ENCODE results near the gene URI1. TPM values are rescaled to one million over a fixed set of nuclear protein-coding genes. Genes with fewer than 3 reads are reported as not detected.

URI1 gene
- total RNA-seq, 1 experiment from 2014 or later = 31.0 TPM

DNA sequence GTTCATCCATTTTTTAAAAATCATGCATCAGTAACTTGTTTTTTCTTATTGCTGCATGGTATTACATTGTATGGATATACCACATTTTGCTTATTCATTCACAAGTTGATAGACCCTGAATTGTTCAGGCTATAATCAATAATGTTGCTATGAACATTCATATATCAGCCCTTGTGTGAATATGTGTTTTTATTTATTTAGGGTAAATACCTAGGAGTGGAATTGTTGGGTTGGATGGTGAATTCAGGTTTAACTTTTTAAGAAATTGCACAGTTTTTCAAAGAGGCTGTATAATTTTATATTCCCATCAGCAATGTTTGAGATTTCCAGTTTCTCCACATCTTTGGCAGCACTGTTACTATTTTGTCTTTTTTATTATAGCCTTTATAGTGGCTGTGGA is 82.1 kb downstream of the URI1 start:
- Histone ChIP-seq H2AFZ (ENCODE audit: low read length) (no peak overlapping the region), H3K9me2 (replicated peaks; ENCODE audit: low read length) (no peaks in the 10 kb centered on the region), H4K20me1 (ENCODE audit: low read length) (no peaks in the 10 kb centered on the region), H3K4me1 (ENCODE audit: insufficient read depth, low read length) (peaks cover 16% of the 10 kb centered on the region), H3K79me2 (ENCODE audit: low read length) (no peaks in the 10 kb centered on the region), H3K9me3 (ENCODE audit: low read length) (no peaks in the 10 kb centered on the region), H3K27ac (ENCODE audit: low read length) (no peak overlapping the region), H3K4me3 (ENCODE audit: low read length) (no peak overlapping the region), H3K36me3 (ENCODE audit: low read depth, low read length) (no peaks in the 10 kb centered on the region), H3K4me2 (ENCODE audit: low read length) (no peak overlapping the region), H3K9ac (ENCODE audit: low read length) (no peak overlapping the region), H3K27me3 (ENCODE audit: low read length) (no peaks in the 10 kb centered on the region), H3F3A (ENCODE audit: low read length, unreplicated experiment) (no peaks in the 10 kb centered on the region)
- BruUV-seq (replicated peaks) = no TSS peak
- POLR2A ChIA-PET (ENCODE audit: unreplicated experiment) = no interaction called here
- DNase-seq (no peak), ATAC-seq (no peak)
- CTCF ChIA-PET = no interaction called here
- TF ChIP-seq EZH2 (IDR thresholded peaks at IDR 0.05; ENCODE audit: low read length, unreplicated experiment) = no peak
- TF ChIP-seq, protein P1, sequence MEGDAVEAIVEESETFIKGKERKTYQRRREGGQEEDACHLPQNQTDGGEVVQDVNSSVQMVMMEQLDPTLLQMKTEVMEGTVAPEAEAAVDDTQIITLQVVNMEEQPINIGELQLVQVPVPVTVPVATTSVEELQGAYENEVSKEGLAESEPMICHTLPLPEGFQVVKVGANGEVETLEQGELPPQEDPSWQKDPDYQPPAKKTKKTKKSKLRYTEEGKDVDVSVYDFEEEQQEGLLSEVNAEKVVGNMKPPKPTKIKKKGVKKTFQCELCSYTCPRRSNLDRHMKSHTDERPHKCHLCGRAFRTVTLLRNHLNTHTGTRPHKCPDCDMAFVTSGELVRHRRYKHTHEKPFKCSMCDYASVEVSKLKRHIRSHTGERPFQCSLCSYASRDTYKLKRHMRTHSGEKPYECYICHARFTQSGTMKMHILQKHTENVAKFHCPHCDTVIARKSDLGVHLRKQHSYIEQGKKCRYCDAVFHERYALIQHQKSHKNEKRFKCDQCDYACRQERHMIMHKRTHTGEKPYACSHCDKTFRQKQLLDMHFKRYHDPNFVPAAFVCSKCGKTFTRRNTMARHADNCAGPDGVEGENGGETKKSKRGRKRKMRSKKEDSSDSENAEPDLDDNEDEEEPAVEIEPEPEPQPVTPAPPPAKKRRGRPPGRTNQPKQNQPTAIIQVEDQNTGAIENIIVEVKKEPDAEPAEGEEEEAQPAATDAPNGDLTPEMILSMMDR (conservative IDR thresholded peaks at IDR 0.05; ENCODE audit: low read depth, low read length) = no peak
- no peak for TF ChIP-seq EZH2phosphoT487 (IDR thresholded peaks at IDR 0.05; ENCODE audit: borderline replicate concordance, low read length)
- intact Hi-C loops (cut with micrococcal nuclease) = no loop called here

DNA sequence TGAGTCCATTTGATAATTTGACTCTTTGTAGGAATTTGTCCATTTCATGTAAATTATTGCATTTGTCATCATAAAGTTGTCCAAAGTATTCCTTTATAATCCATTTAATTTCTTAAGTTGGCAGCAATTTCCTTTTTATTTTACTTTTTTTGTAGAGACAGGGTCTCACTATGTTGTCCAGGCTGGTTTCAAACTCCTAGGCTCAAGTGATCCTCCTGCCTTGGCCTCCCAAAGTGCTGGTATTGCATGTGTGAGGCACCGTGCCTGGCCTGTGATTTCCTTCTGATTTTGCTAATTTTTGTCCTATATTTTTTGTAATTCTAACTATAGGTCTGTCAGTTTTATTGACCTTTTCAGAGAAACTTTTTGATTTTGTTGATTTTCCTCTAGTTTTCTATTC is 84.9 kb downstream of the URI1 start:
- Histone ChIP-seq H3K36me3 (ENCODE audit: low read depth, low read length) (peaks cover 10% of the 10 kb centered on the region), H3K4me2 (ENCODE audit: low read length) (no peak overlapping the region), H3K4me3 (ENCODE audit: low read length) (no peak overlapping the region), H3K9ac (ENCODE audit: low read length) (no peak overlapping the region), H3F3A (ENCODE audit: low read length, unreplicated experiment) (no peaks in the 10 kb centered on the region), H3K4me1 (ENCODE audit: insufficient read depth, low read length) (peaks cover 41% of the 10 kb centered on the region), H2AFZ (ENCODE audit: low read length) (no peak overlapping the region), H3K79me2 (ENCODE audit: low read length) (no peaks in the 10 kb centered on the region), H4K20me1 (ENCODE audit: low read length) (no peaks in the 10 kb centered on the region), H3K27ac (ENCODE audit: low read length) (no peak overlapping the region), H3K27me3 (ENCODE audit: low read length) (no peaks in the 10 kb centered on the region), H3K9me2 (replicated peaks; ENCODE audit: low read length) (no peaks in the 10 kb centered on the region), H3K9me3 (ENCODE audit: low read length) (no peaks in the 10 kb centered on the region)
- ATAC-seq = no peak
- CTCF ChIA-PET = no interaction called here
- DNase-seq = no peak
- POLR2A ChIA-PET (ENCODE audit: unreplicated experiment) = no interaction called here
- no TSS peak for BruUV-seq (replicated peaks)
- intact Hi-C loops (cut with micrococcal nuclease) = no loop called here
- TF ChIP-seq EZH2phosphoT487 (IDR thresholded peaks at IDR 0.05; ENCODE audit: borderline replicate concordance, low read length) (no peak), EZH2 (IDR thresholded peaks at IDR 0.05; ENCODE audit: low read length, unreplicated experiment) (no peak)
- TF ChIP-seq, protein P1 (conservative IDR thresholded peaks at IDR 0.05; ENCODE audit: low read depth, low read length) = no peak

DNA sequence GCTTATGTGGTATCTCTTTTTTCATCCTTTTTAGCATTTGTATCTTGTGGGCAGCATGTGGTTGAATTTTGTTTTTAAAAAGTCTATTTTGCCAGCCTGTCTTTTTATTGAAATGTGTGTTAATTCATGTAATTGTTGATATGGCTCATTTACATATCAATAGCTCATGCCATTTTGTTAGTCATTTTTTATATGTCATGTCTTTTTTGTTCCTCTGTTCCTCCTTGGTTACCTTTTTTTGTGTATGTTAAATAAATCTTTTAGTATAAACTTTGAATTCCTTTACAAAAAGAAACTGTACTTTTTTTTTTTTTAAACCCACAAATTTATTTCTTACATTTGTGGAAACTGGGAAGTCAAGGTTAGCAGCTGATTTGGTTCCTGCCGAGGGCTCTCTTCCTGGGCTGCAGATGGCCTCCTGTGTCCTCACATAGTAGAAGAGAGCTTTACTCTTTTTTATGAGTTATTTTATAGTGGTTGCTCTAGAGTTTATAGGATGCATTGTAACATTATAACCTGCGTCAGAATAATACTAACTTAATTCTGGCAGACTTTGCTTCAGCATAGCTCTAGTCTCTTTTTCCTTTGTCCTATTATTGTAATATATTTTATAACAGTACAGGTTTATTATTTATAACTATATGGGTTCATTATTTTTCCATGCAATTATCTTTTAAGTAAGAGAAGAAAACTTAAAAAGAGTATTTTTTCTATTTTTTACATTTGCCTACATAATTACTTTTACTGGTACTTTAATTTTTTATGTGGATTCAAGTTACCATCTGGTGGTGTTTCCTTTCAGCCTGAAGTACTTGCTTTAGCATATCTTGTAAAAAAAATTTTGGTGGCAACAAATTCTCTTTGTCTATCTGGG is 86.3 kb downstream of the URI1 start:
- Histone ChIP-seq H4K20me1 (ENCODE audit: low read length) (no peaks in the 10 kb centered on the region), H3F3A (ENCODE audit: low read length, unreplicated experiment) (no peaks in the 10 kb centered on the region), H2AFZ (ENCODE audit: low read length) (no peak overlapping the region), H3K27me3 (ENCODE audit: low read length) (no peaks in the 10 kb centered on the region), H3K9ac (ENCODE audit: low read length) (peak overlapping the region; percentile 72), H3K9me2 (replicated peaks; ENCODE audit: low read length) (no peaks in the 10 kb centered on the region), H3K27ac (ENCODE audit: low read length) (peak overlapping the region; percentile 99), H3K4me2 (ENCODE audit: low read length) (peak overlapping the region; percentile 62), H3K36me3 (ENCODE audit: low read depth, low read length) (peaks cover 13% of the 10 kb centered on the region), H3K4me1 (ENCODE audit: insufficient read depth, low read length) (peaks cover 41% of the 10 kb centered on the region), H3K9me3 (ENCODE audit: low read length) (no peaks in the 10 kb centered on the region), H3K4me3 (ENCODE audit: low read length) (0 out of 2 replicates have a peak overlapping the region, but pooled peaks have one; percentile 47), H3K79me2 (ENCODE audit: low read length) (no peaks in the 10 kb centered on the region)
- TF ChIP-seq, protein P1 (conservative IDR thresholded peaks at IDR 0.05; ENCODE audit: low read depth, low read length) = no peak
- TF ChIP-seq EZH2phosphoT487 (IDR thresholded peaks at IDR 0.05; ENCODE audit: borderline replicate concordance, low read length) (no peak), EZH2 (IDR thresholded peaks at IDR 0.05; ENCODE audit: low read length, unreplicated experiment) (no peak)
- ATAC-seq (peak; percentile 63), DNase-seq (peak; percentile 29)
- TSS peak; percentile 25 for BruUV-seq (replicated peaks)
- CTCF ChIA-PET = interaction anchor here (0.6 to 0.7 kb wide), 2 partner anchors 195 to 622 kb away, joined by 4 to 8 read pairs; no protein-coding TSS in a partner anchor
- POLR2A ChIA-PET (ENCODE audit: unreplicated experiment) = no interaction called here
- intact Hi-C loops (cut with micrococcal nuclease) = no loop called here
